Colonic mucosa (tissue), 4 donors: Measurements from ENCODE around the gene CROCC2. TPM values are rescaled to one million over a fixed set of nuclear protein-coding genes. Genes with fewer than 3 reads are reported as not detected.

Experiments
- DNase-seq: peaks from one replicate; pipeline ENCODE4 v3.0.0-alpha.2; 2020
- H3K27ac ChIP-seq: fragments of 200-600 bp; one replicate; pipeline ENCODE4 v1.8.0; 2021
- H3K27me3 ChIP-seq: fragments of 200-600 bp; one replicate; pipeline ENCODE4 v1.8.0; 2021
- H3K36me3 ChIP-seq: fragments of 200-600 bp; one replicate; pipeline ENCODE4 v1.8.0; 2021
- H3K4me1 ChIP-seq: fragments of 200-600 bp; one replicate; pipeline ENCODE4 v1.8.0; 2021; ENCODE audit warnings: mild to moderate bottlenecking
- H3K4me3 ChIP-seq: fragments of 200-600 bp; one replicate; pipeline ENCODE4 v1.8.0; 2021
- H3K9ac ChIP-seq, 2 donors: one replicate each; pipeline ENCODE4 v1.7.0; 2013; ENCODE audit warnings: control low read depth in 2 of 2, low read depth in 2 of 2, low read length in 2 of 2
- H3K9me3 ChIP-seq: fragments of 200-600 bp; one replicate; pipeline ENCODE4 v1.8.0; 2021
- intact Hi-C: fragments of 100-400 bp; cut with DNase I; formaldehyde crosslinking; loops from one replicate; pipeline ENCODE4 v1.14.1; 2022
- total RNA-seq, 2 donors: library from RNA; stranded (reverse); fragmentation: NEBNext Ultra II Directional in 1 of 2; extraction: Animal tissue kit (Norgen Biotek cat#: 25700) in 1 of 2; gene quantifications; one replicate each; pipeline ENCODE4 v1.2.1, GENCODE V29; 2021
- TF ChIP-seq, protein P1 (sequence below): fragments of 200-600 bp; IDR thresholded peaks from one replicate; pipeline ENCODE4 v1.8.0; 2022; ENCODE audit warnings: antibody characterized with exemption, mild to moderate bottlenecking
- donor health status: healthy.
- donor health status: DM: no; HTN: no; CAD: no.
- donor health status: DM: no; HTN: no; CAD: no.

CROCC2 gene
- total RNA-seq, 2 donors from 2014 or later, result 0.05 TPM; not detected in 1

DNA sequence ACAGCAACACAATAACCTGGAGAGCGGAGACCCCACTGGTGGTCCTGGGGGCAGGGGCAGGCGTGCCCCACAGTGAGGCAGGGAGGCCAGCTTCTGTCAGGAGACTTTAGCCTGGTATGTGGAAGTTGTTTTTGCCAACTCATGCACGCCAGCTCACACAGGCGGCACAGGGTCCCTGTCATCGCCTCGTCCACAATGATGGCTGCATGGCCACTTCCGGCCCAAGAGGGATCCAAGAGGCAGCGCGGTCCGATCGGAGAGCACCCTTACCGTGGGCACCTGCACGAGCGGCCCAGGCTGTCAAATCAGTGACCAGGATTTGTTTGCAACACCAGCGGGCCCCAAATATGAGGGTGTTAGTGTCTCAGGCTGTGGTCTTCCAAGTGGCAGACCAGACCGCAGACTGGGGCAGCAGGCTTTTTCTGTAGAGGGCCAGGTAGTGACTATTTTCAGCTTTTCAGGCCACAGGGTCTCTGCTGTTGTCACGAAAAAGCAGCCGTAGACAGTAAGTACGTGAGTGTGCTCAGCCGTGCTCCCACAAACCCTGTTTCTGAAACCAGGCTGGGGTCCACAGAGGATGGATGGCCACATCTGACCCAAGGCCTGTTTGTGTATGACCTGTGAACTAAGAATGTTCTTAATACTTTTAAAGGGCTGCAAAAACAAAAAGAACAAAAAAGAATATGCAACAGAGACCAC is 113.5 kb downstream of the CROCC2 start:
- Histone ChIP-seq H3K27me3 (no peaks in the 10 kb centered on the region), H3K4me1 (no peaks in the 10 kb centered on the region), H3K36me3 (no peaks in the 10 kb centered on the region), H3K27ac (no peak overlapping the region), H3K9ac (no peak overlapping the region), H3K9me3 (no peaks in the 10 kb centered on the region), H3K4me3 (no peak overlapping the region)
- intact Hi-C loops, result no loop called here
- TF ChIP-seq, protein P1, sequence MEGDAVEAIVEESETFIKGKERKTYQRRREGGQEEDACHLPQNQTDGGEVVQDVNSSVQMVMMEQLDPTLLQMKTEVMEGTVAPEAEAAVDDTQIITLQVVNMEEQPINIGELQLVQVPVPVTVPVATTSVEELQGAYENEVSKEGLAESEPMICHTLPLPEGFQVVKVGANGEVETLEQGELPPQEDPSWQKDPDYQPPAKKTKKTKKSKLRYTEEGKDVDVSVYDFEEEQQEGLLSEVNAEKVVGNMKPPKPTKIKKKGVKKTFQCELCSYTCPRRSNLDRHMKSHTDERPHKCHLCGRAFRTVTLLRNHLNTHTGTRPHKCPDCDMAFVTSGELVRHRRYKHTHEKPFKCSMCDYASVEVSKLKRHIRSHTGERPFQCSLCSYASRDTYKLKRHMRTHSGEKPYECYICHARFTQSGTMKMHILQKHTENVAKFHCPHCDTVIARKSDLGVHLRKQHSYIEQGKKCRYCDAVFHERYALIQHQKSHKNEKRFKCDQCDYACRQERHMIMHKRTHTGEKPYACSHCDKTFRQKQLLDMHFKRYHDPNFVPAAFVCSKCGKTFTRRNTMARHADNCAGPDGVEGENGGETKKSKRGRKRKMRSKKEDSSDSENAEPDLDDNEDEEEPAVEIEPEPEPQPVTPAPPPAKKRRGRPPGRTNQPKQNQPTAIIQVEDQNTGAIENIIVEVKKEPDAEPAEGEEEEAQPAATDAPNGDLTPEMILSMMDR, result no peak
- no peak for DNase-seq

DNA sequence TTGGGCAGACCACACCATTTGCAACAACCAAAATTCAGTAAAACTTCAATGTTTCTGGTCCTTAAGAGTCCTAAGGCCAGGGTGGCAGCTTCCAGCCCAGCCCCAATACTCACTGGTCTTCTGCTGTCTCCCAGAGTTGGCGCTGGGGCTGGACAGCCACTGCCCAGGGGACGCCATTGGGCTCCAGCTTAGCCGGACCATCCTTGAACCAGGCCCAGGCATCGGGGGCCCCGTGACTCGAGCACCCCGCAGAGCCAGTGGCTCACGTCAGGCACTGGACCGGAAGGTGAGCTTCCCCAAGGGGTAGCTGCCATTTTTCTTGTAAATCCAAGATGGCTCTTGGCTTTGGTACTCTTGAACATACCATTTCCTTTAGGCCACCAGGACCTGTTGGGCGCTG is 114.1 kb downstream of the CROCC2 start:
- intact Hi-C loops, result no loop called here
- no peaks in the 10 kb centered on the region for H3K36me3 ChIP-seq
- H3K9me3 ChIP-seq, result no peaks in the 10 kb centered on the region
- TF ChIP-seq, protein P1, result no peak
- H3K27me3 ChIP-seq, result no peaks in the 10 kb centered on the region
- no peaks in the 10 kb centered on the region for H3K4me1 ChIP-seq
- no peak overlapping the region for H3K9ac ChIP-seq
- H3K27ac ChIP-seq, result no peak overlapping the region
- no peak for DNase-seq
- H3K4me3 ChIP-seq, result no peak overlapping the region

DNA sequence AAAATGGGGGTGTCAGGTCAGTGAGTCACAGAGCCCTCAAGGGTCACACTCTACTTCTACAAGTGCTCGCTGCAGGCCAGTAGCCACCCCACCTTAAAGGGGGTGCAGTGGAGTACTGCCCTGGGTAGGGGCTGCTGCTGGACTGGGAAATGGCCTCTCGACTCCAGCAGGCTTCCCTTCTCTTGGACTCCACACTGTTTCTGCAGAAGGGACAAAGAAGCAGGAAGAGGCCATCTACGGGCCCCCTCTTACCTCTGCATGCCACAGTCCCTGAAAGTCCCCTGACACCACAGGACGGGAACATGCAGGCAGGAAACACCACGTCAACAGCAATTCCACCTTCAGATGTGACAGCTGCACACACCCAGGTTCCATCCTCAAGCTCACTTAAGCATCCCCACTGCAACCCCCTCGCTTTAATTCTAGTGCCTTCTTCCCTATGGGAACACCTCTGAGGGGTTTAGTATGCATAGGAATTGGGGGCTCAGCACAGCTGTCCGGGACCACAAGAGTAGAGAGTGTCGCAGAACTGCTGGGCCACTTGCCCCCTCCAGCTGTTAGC is 114.6 kb downstream of the CROCC2 start:
- no peak overlapping the region for H3K9ac ChIP-seq
- no peaks in the 10 kb centered on the region for H3K4me1 ChIP-seq
- TF ChIP-seq, protein P1, result no peak
- no peak overlapping the region for H3K27ac ChIP-seq
- H3K4me3 ChIP-seq, result no peak overlapping the region
- intact Hi-C loops, result no loop called here
- no peak for DNase-seq
- no peaks in the 10 kb centered on the region for H3K9me3 ChIP-seq
- no peaks in the 10 kb centered on the region for H3K27me3 ChIP-seq
- H3K36me3 ChIP-seq, result no peaks in the 10 kb centered on the region

DNA sequence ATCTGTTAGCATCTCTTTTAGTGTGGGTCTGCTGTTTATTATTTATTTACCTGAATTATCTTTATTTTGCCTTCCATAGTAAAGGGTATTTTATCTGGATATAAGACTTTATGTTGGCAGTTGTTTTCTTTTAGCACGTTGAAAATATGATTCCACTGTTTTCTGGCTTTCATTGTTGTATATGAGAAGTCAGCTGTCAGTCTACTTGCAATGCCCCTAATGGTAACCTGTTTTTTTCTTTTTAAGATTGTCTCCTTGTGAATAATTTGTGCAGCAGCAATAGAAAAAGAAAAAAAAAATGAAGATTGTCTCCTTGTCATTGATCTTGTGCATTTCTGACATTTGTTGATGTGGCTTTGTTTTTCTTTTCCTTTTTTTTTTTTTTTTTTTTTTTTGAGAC is 119.5 kb downstream of the CROCC2 start:
- Histone ChIP-seq H3K27me3 (no peaks in the 10 kb centered on the region), H3K4me1 (no peaks in the 10 kb centered on the region), H3K9ac (no peak overlapping the region), H3K4me3 (no peak overlapping the region), H3K27ac (no peak overlapping the region), H3K9me3 (no peaks in the 10 kb centered on the region), H3K36me3 (no peaks in the 10 kb centered on the region)
- intact Hi-C loops, result no loop called here
- DNase-seq, result no peak
- TF ChIP-seq, protein P1, result no peak

DNA sequence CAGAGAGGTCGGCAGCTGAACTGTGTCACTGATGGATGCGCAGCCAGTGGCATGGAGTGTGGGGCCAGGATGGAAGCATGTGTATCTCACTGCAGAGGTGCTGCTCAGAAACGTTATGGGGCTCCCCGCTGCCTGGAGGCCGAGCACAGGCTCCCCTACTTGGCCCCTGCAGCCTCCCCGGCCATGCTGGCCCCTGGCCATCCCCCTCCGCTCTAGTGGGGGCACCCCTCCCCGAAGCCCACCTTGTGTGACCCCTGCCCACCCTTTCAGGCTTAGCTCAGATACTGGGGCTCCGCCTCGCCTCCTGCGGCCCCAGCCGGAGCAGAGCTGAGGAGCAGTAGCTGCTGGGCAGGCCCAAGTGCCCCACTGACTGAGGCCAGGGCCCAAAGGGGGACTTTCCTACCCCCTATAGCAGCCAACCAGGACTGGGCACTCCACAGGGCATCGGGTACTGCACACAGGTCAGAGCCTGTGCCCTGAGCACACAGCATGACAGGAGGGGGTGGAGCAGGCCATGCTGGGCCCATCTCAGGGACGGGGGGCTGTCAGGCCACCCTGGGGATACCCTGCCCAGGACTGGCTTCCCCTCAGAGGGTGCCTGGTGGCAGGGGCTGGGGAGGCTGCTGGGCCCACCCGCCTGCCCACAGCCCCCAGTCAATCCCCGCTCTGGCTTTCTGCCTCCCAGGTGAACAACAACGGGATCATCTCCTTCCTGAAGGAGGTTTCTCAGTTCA is 123.6 kb downstream of the CROCC2 start:
- Histone ChIP-seq H3K9me3 (no peaks in the 10 kb centered on the region), H3K4me1 (no peaks in the 10 kb centered on the region), H3K27me3 (no peaks in the 10 kb centered on the region), H3K36me3 (no peaks in the 10 kb centered on the region), H3K27ac (no peak overlapping the region), H3K9ac (no peak overlapping the region), H3K4me3 (no peak overlapping the region)
- TF ChIP-seq, protein P1, result no peak
- DNase-seq, result no peak
- intact Hi-C loops, result no loop called here
